Measurements from ENCODE around the gene KCNC3. TPM values are rescaled to one million over a fixed set of nuclear protein-coding genes. Genes with fewer than 3 reads are reported as not detected.

KCNC3 gene
- total and polyA plus RNA-seq, 2 of the 13 experiments (the other 11 are each of a cell fraction or from before 2014, with no cell fraction given), result 0.29 to 1.7 TPM

DNA sequence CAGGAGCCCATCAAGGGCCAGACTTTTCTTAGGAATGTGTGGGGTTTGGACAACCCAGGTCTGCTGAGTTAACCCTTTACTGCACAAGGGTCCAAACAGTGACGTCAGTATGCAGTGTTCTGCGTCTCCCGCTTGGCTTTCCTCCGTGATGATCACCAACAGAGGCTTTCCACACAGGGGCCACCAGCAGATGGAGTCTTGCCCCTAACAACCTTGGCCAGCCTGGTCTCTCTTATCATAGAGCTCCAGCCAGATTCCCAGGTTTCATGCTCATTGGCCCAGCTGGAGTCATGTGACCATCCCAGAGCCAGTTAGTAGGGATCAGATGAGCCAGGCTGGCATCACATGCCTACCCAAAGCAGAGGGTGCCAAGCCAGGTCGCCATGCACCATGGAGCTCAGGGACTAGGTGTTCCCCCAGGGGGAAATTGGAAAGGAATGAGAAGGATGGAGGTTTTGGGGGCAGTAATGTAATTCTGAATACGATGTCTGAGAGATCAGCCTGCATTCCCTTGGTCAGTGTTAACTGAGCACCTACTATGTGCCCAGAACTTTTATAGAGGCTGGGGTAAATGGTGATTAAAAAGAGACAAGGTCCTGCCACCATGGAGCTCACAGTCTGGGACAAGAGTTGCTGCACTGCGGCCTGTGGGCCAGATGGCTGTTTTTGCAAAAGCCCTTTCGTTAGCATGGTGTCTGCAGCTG, 64.5 kb downstream of the KCNC3 start (continued):
- TF ChIP-seq, protein P1, sequence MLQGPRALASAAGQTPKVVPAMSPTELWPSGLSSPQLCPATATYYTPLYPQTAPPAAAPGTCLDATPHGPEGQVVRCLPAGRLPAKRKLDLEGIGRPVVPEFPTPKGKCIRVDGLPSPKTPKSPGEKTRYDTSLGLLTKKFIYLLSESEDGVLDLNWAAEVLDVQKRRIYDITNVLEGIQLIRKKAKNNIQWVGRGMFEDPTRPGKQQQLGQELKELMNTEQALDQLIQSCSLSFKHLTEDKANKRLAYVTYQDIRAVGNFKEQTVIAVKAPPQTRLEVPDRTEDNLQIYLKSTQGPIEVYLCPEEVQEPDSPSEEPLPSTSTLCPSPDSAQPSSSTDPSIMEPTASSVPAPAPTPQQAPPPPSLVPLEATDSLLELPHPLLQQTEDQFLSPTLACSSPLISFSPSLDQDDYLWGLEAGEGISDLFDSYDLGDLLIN (CRISPR knock-in tag; IDR thresholded peaks at IDR 0.05; ENCODE audit: borderline replicate concordance), result no peak
- TF ChIP-seq HDAC2 (CRISPR knock-in tag; IDR thresholded peaks at IDR 0.05) (no peak), NFYB (CRISPR knock-in tag; IDR thresholded peaks at IDR 0.05) (peak; percentile 58; the same call in 1 of the 2 replicates), DNMT3B (CRISPR knock-in tag; conservative IDR thresholded peaks at IDR 0.05) (no peak), SMARCE1 (IDR thresholded peaks at IDR 0.05; ENCODE audit: borderline replicate concordance) (no peak), ZBTB21 (CRISPR knock-in tag; IDR thresholded peaks at IDR 0.05) (0 out of 2 replicates have a peak, but pooled peaks have one; percentile 14), RARG (CRISPR knock-in tag; IDR thresholded peaks at IDR 0.05; ENCODE audit: low read depth) (no peak), STAG1 (CRISPR knock-in tag; IDR thresholded peaks at IDR 0.05) (peak; percentile 65), ATF7 (IDR thresholded peaks at IDR 0.05) (peak; percentile 64), ATF7 (CRISPR knock-in tag; IDR thresholded peaks at IDR 0.05) (no peak), SMC3 (IDR thresholded peaks at IDR 0.05; ENCODE audit: low read length) (peak; percentile 63; the same call in 1 of the 2 replicates), CREB1 (IDR thresholded peaks at IDR 0.05) (peak; percentile 95), CREB1 (CRISPR knock-in tag; IDR thresholded peaks at IDR 0.05) (no peak), NFE2L1 (CRISPR knock-in tag; IDR thresholded peaks at IDR 0.05; ENCODE audit: borderline replicate concordance) (no peak), ZNF777 (CRISPR knock-in tag; IDR thresholded peaks at IDR 0.05) (no peak), ZNF550 (CRISPR knock-in tag; IDR thresholded peaks at IDR 0.05; ENCODE audit: borderline replicate concordance) (no peak), ZNF337 (CRISPR knock-in tag; IDR thresholded peaks at IDR 0.05; ENCODE audit: borderline replicate concordance, low read depth) (no peak), ZNF792 (CRISPR knock-in tag; IDR thresholded peaks at IDR 0.05) (no peak), ZFP1 (CRISPR knock-in tag; IDR thresholded peaks at IDR 0.05) (no peak), PHF20 (CRISPR knock-in tag; IDR thresholded peaks at IDR 0.05) (no peak), MIER2 (CRISPR knock-in tag; IDR thresholded peaks at IDR 0.05) (no peak), EEA1 (CRISPR knock-in tag; IDR thresholded peaks at IDR 0.05; ENCODE audit: borderline replicate concordance) (no peak), FLYWCH1 (CRISPR knock-in tag; IDR thresholded peaks at IDR 0.05) (no peak), ZZZ3 (CRISPR knock-in tag; IDR thresholded peaks at IDR 0.05; ENCODE audit: borderline replicate concordance) (no peak), ZNF10 (CRISPR knock-in tag; IDR thresholded peaks at IDR 0.05; ENCODE audit: borderline replicate concordance, low read depth) (no peak), BORCS8-MEF2B (CRISPR knock-in tag; IDR thresholded peaks at IDR 0.05) (no peak), NFIC (IDR thresholded peaks at IDR 0.05; ENCODE audit: low read length) (no peak)
- TF ChIP-seq, protein P2, sequence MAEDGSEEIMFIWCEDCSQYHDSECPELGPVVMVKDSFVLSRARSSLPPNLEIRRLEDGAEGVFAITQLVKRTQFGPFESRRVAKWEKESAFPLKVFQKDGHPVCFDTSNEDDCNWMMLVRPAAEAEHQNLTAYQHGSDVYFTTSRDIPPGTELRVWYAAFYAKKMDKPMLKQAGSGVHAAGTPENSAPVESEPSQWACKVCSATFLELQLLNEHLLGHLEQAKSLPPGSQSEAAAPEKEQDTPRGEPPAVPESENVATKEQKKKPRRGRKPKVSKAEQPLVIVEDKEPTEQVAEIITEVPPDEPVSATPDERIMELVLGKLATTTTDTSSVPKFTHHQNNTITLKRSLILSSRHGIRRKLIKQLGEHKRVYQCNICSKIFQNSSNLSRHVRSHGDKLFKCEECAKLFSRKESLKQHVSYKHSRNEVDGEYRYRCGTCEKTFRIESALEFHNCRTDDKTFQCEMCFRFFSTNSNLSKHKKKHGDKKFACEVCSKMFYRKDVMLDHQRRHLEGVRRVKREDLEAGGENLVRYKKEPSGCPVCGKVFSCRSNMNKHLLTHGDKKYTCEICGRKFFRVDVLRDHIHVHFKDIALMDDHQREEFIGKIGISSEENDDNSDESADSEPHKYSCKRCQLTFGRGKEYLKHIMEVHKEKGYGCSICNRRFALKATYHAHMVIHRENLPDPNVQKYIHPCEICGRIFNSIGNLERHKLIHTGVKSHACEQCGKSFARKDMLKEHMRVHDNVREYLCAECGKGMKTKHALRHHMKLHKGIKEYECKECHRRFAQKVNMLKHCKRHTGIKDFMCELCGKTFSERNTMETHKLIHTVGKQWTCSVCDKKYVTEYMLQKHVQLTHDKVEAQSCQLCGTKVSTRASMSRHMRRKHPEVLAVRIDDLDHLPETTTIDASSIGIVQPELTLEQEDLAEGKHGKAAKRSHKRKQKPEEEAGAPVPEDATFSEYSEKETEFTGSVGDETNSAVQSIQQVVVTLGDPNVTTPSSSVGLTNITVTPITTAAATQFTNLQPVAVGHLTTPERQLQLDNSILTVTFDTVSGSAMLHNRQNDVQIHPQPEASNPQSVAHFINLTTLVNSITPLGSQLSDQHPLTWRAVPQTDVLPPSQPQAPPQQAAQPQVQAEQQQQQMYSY (CRISPR knock-in tag; IDR thresholded peaks at IDR 0.05), result no peak
- TF ChIP-seq, protein P3, sequence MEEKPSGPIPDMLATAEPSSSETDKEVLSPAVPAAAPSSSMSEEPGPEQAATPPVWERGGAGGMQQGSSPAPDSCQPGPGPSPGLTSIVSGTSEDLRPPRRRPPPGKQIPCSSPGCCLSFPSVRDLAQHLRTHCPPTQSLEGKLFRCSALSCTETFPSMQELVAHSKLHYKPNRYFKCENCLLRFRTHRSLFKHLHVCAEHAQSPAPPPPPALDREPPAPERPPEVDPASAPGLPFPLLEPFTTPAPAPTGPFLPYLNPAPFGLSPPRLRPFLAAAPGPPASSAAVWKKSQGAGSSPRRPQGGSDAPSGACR (CRISPR knock-in tag; IDR thresholded peaks at IDR 0.05), result no peak

Measured in HepG2 (cell line).